Hepatocyte (in vitro differentiated cells): ENCODE measurements around the gene CCDC154. TPM values are rescaled to one million over a fixed set of nuclear protein-coding genes. Genes with fewer than 3 reads are reported as not detected.

Experiments
- DNase-seq: peaks from one replicate; pipeline ENCODE4 v3.0.0-alpha.2; 2016; ENCODE audit warnings: low spot score
- H2AFZ ChIP-seq: fragments of 200-600 bp; sonication (generic); 2 replicates; pipeline ENCODE4 v1.6.0; 2016; ENCODE audit warnings: antibody characterized with exemption, mild to moderate bottlenecking
- H3K27ac ChIP-seq: fragments of 200-600 bp; sonication (generic); 2 replicates; pipeline ENCODE4 v1.5.1; 2016; ENCODE audit warnings: mild to moderate bottlenecking
- H3K27me3 ChIP-seq: fragments of 200-600 bp; sonication (generic); 2 replicates; pipeline ENCODE4 v1.6.1; 2016
- H3K36me3 ChIP-seq: fragments of 200-600 bp; sonication (generic); replicated peaks from 2 replicates; pipeline ENCODE4 v1.5.1; 2016; ENCODE audit warnings: low read depth; ENCODE audit not compliant: insufficient read depth
- H3K4me1 ChIP-seq: fragments of 200-600 bp; sonication (generic); 2 replicates; pipeline ENCODE4 v1.5.1; 2016; ENCODE audit warnings: mild to moderate bottlenecking, moderate library complexity; ENCODE audit not compliant: insufficient read depth
- H3K4me2 ChIP-seq: fragments of 200-600 bp; sonication (generic); 2 replicates; pipeline ENCODE4 v1.6.0; 2016
- H3K4me3 ChIP-seq: fragments of 200-600 bp; sonication (generic); 2 replicates; pipeline ENCODE4 v1.5.1; 2016; ENCODE audit warnings: mild to moderate bottlenecking
- H3K79me2 ChIP-seq: fragments of 200-600 bp; sonication (generic); 2 replicates; pipeline ENCODE4 v1.6.0; 2017; ENCODE audit warnings: mild to moderate bottlenecking
- H3K9me2 ChIP-seq: fragments of 200-600 bp; sonication (generic); replicated peaks from 2 replicates; pipeline ENCODE4 v1.6.0; 2017; ENCODE audit warnings: mild to moderate bottlenecking; ENCODE audit not compliant: insufficient read depth
- H3K9me3 ChIP-seq: fragments of 200-600 bp; sonication (generic); 2 replicates; pipeline ENCODE4 v1.5.1; 2016; ENCODE audit warnings: low read depth, mild to moderate bottlenecking
- H4K20me1 ChIP-seq: fragments of 200-600 bp; sonication (generic); 2 replicates; pipeline ENCODE4 v1.6.0; 2016; ENCODE audit warnings: mild to moderate bottlenecking; ENCODE audit not compliant: insufficient read depth, poor library complexity, severe bottlenecking
- EZH2 ChIP-seq: fragments of 200-600 bp; sonication (generic); IDR thresholded peaks from 2 replicates; pipeline ENCODE4 v1.6.1; 2016; ENCODE audit warnings: antibody characterized with exemption, mild to moderate bottlenecking, borderline replicate concordance
- EZH2phosphoT487 ChIP-seq: fragments of 200-600 bp; sonication (generic); IDR thresholded peaks from one replicate; pipeline ENCODE4 v1.6.1; 2018; ENCODE audit warnings: antibody characterized with exemption, mild to moderate bottlenecking, low read depth, moderate library complexity; ENCODE audit not compliant: unreplicated experiment, severe bottlenecking
- WGBS: methylation state at CpG from one replicate; pipeline ENCODE4 v1.1.6; 2016; ENCODE audit warnings: low lambda C conversion rate; ENCODE audit errors: missing lambda C conversion rate; 5-methylcytosine and 5-hydroxymethylcytosine counted together
- polyA plus RNA-seq: library from polyadenylated mRNA; unstranded; fragments of >200 nt; fragmentation: Nextera tagmentation; extraction: Ambion mirVana; gene quantifications from 2 replicates; pipeline ENCODE4 v1.2.1, GENCODE V29; 2016
- total RNA-seq: library from RNA; depleted of rRNA; stranded (reverse); fragments of >200 nt; gene quantifications from 2 replicates; pipeline ENCODE4 v1.2.3, GENCODE V29; 2014
- TF ChIP-seq, protein P1 (sequence below): fragments of 200-600 bp; sonication (generic); IDR thresholded peaks from 2 replicates; pipeline ENCODE4 v1.5.1; 2016; ENCODE audit warnings: antibody characterized with exemption, mild to moderate bottlenecking; ENCODE audit not compliant: poor library complexity

The CCDC154 gene
- total and polyA plus RNA-seq, 2 experiments from 2014 or later: 0.33 to 1.6 TPM

GRCh38 chr16:1432388-1433262, 11.7 kb downstream of the CCDC154 start:
- H3K36me3 ChIP-seq: no peaks in the 10 kb centered on the region
- H3K27me3 ChIP-seq: no peaks in the 10 kb centered on the region
- H3K4me1 ChIP-seq: peaks cover 13% of the 10 kb centered on the region
- H3K9me2 ChIP-seq: no peaks in the 10 kb centered on the region
- H3K27ac ChIP-seq: no peak overlapping the region
- H3K79me2 ChIP-seq: no peaks in the 10 kb centered on the region
- 94% methylated on average over 42 of the region's 63 CpGs for WGBS
- no peak overlapping the region for H3K4me2 ChIP-seq
- no peaks in the 10 kb centered on the region for H4K20me1 ChIP-seq
- H3K4me3 ChIP-seq: no peak overlapping the region
- TF ChIP-seq EZH2 (no peak), EZH2phosphoT487 (no peak)
- TF ChIP-seq, protein P1, sequence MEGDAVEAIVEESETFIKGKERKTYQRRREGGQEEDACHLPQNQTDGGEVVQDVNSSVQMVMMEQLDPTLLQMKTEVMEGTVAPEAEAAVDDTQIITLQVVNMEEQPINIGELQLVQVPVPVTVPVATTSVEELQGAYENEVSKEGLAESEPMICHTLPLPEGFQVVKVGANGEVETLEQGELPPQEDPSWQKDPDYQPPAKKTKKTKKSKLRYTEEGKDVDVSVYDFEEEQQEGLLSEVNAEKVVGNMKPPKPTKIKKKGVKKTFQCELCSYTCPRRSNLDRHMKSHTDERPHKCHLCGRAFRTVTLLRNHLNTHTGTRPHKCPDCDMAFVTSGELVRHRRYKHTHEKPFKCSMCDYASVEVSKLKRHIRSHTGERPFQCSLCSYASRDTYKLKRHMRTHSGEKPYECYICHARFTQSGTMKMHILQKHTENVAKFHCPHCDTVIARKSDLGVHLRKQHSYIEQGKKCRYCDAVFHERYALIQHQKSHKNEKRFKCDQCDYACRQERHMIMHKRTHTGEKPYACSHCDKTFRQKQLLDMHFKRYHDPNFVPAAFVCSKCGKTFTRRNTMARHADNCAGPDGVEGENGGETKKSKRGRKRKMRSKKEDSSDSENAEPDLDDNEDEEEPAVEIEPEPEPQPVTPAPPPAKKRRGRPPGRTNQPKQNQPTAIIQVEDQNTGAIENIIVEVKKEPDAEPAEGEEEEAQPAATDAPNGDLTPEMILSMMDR: no peak
- no peak for DNase-seq
- H2AFZ ChIP-seq: no peak overlapping the region
- H3K9me3 ChIP-seq: no peaks in the 10 kb centered on the region

- no peak for DNase-seq
- no peak overlapping the region for H3K27ac ChIP-seq
- H3K9me3 ChIP-seq: no peaks in the 10 kb centered on the region
- H2AFZ ChIP-seq: no peak overlapping the region
- no peaks in the 10 kb centered on the region for H3K9me2 ChIP-seq
- H3K4me1 ChIP-seq: peaks cover 13% of the 10 kb centered on the region
- no peaks in the 10 kb centered on the region for H4K20me1 ChIP-seq
- H3K27me3 ChIP-seq: no peaks in the 10 kb centered on the region
- WGBS: 90% methylated on average over 16 of the region's 20 CpGs
- H3K36me3 ChIP-seq: no peaks in the 10 kb centered on the region
- no peak overlapping the region for H3K4me3 ChIP-seq
- no peaks in the 10 kb centered on the region for H3K79me2 ChIP-seq
- no peak for TF ChIP-seq EZH2
- TF ChIP-seq EZH2phosphoT487: no peak
- TF ChIP-seq, protein P1: no peak
- peak overlapping the region; percentile 65 for H3K4me2 ChIP-seq
Measured at GRCh38 chr16:1431497-1432270, 12.7 kb downstream of the CCDC154 start.

GRCh38 chr16:1430759-1431496, 13.4 kb downstream of the CCDC154 start, which contains the start of gene PERCC1:
Gene PERCC1, plus strand, starts transcription at chr16:1431078. Its CDS starts 1,516 bp downstream, at chr16:1432594.
- H3K4me1 ChIP-seq: peaks cover 13% of the 10 kb centered on the region
- H3K27me3 ChIP-seq: no peaks in the 10 kb centered on the region
- no peaks in the 10 kb centered on the region for H3K79me2 ChIP-seq
- H4K20me1 ChIP-seq: no peaks in the 10 kb centered on the region
- DNase-seq: peak; percentile 74
- TF ChIP-seq EZH2phosphoT487: no peak
- TF ChIP-seq, protein P1: peak; percentile 10
- H3K9me3 ChIP-seq: no peaks in the 10 kb centered on the region
- no peaks in the 10 kb centered on the region for H3K36me3 ChIP-seq
- H2AFZ ChIP-seq: no peak within 1 kb of the TSS
- H3K27ac ChIP-seq: peak within 1 kb of the TSS; percentile 51
- 46% methylated on average over 34 of the region's 35 CpGs for WGBS
- H3K9me2 ChIP-seq: no peaks in the 10 kb centered on the region
- H3K4me3 ChIP-seq: no peak within 1 kb of the TSS
- H3K4me2 ChIP-seq: peak within 1 kb of the TSS; percentile 65
